ENCODE results near the gene PLAU.

PLAU gene

GRCh38 chr10:73901261-73901660 lies 9.7 kb upstream of the PLAU start:
- Mint-ChIP-seq H3K27me3 (peaks cover 8% of the 10 kb centered on the region), H3K4me3 (no peak overlapping the region), H3K36me3 (no peaks in the 10 kb centered on the region), H3K27ac (no peak overlapping the region), H3K4me1 (no peaks in the 10 kb centered on the region), H3K9me3 (no peaks in the 10 kb centered on the region)
- no peak for ATAC-seq

- H3K36me3 Mint-ChIP-seq: no peaks in the 10 kb centered on the region
Measured at GRCh38 chr10:73902351-73902750, 8.6 kb upstream of the PLAU start.

GRCh38 chr10:73905256-73906020 lies 5.5 kb upstream of the PLAU start:
- H3K27ac Mint-ChIP-seq: no peak overlapping the region
- H3K4me1 Mint-ChIP-seq: peaks cover 33% of the 10 kb centered on the region
- no peaks in the 10 kb centered on the region for H3K9me3 Mint-ChIP-seq
- peaks cover 8% of the 10 kb centered on the region for H3K27me3 Mint-ChIP-seq
- ATAC-seq: no peak
- H3K36me3 Mint-ChIP-seq: no peaks in the 10 kb centered on the region
- no peak overlapping the region for H3K4me3 Mint-ChIP-seq

More at GRCh38 chr10:73902351-73902750, 8.6 kb upstream of the PLAU start:
- no peak for ATAC-seq
- Mint-ChIP-seq H3K4me1 (peaks cover 6% of the 10 kb centered on the region), H3K9me3 (no peaks in the 10 kb centered on the region), H3K4me3 (no peak overlapping the region), H3K27me3 (peaks cover 8% of the 10 kb centered on the region), H3K27ac (peak overlapping the region; percentile 30)

- H3K36me3 Mint-ChIP-seq: no peaks in the 10 kb centered on the region
- H3K27me3 Mint-ChIP-seq: peaks cover 15% of the 10 kb centered on the region
- no peak overlapping the region for H3K27ac Mint-ChIP-seq
- H3K9me3 Mint-ChIP-seq: no peaks in the 10 kb centered on the region
- H3K4me1 Mint-ChIP-seq: peaks cover 44% of the 10 kb centered on the region
- peak; percentile 37 for ATAC-seq
- H3K4me3 Mint-ChIP-seq: no peak overlapping the region
Measured at GRCh38 chr10:73906524-73907447, 4.1 kb upstream of the PLAU start.

- Mint-ChIP-seq H3K27me3 (peaks cover 15% of the 10 kb centered on the region), H3K4me1 (peaks cover 47% of the 10 kb centered on the region), H3K9me3 (no peaks in the 10 kb centered on the region), H3K36me3 (no peaks in the 10 kb centered on the region), H3K27ac (peak overlapping the region; percentile 64), H3K4me3 (peak overlapping the region; percentile 37)
- peak; percentile 55 for ATAC-seq
Measured at GRCh38 chr10:73907841-73908517, 3.0 kb upstream of the PLAU start.

- Mint-ChIP-seq H3K27me3 (peaks cover 15% of the 10 kb centered on the region), H3K36me3 (no peaks in the 10 kb centered on the region), H3K9me3 (no peaks in the 10 kb centered on the region), H3K4me1 (peaks cover 47% of the 10 kb centered on the region), H3K27ac (peak overlapping the region; percentile 64), H3K4me3 (peak overlapping the region; percentile 39)
- ATAC-seq: peak; percentile 65
Measured at GRCh38 chr10:73908853-73909539, 1.9 kb upstream of the PLAU start.

- peaks cover 47% of the 10 kb centered on the region for H3K4me1 Mint-ChIP-seq
- H3K36me3 Mint-ChIP-seq: no peaks in the 10 kb centered on the region
- peak overlapping the region; percentile 64 for H3K27ac Mint-ChIP-seq
- no peak overlapping the region for H3K4me3 Mint-ChIP-seq
- H3K9me3 Mint-ChIP-seq: no peaks in the 10 kb centered on the region
- H3K27me3 Mint-ChIP-seq: peaks cover 15% of the 10 kb centered on the region
- ATAC-seq: no peak
Measured at GRCh38 chr10:73909540-73910115, 1.3 kb upstream of the PLAU start.

- ATAC-seq: peak; percentile 45
- peak overlapping the region; percentile 18 for H3K27ac Mint-ChIP-seq
- H3K27me3 Mint-ChIP-seq: peaks cover 11% of the 10 kb centered on the region
- H3K4me1 Mint-ChIP-seq: peaks cover 47% of the 10 kb centered on the region
- peak overlapping the region; percentile 82 for H3K4me3 Mint-ChIP-seq
- no peaks in the 10 kb centered on the region for H3K9me3 Mint-ChIP-seq
- H3K36me3 Mint-ChIP-seq: no peaks in the 10 kb centered on the region
Measured at GRCh38 chr10:73910401-73910763, 550 bp upstream of the PLAU start.

GRCh38 chr10:73911553-73912004 lies 647 bp downstream of the PLAU start:
- peak overlapping the region; percentile 57 for H3K27ac Mint-ChIP-seq
- peaks cover 48% of the 10 kb centered on the region for H3K4me1 Mint-ChIP-seq
- H3K27me3 Mint-ChIP-seq: peaks cover 7% of the 10 kb centered on the region
- ATAC-seq: no peak
- no peaks in the 10 kb centered on the region for H3K36me3 Mint-ChIP-seq
- no peaks in the 10 kb centered on the region for H3K9me3 Mint-ChIP-seq
- H3K4me3 Mint-ChIP-seq: peak overlapping the region; percentile 89

- Mint-ChIP-seq H3K4me1 (peaks cover 35% of the 10 kb centered on the region), H3K4me3 (no peak overlapping the region), H3K27ac (no peak overlapping the region), H3K9me3 (peaks cover 4% of the 10 kb centered on the region), H3K27me3 (peaks cover 7% of the 10 kb centered on the region), H3K36me3 (no peaks in the 10 kb centered on the region)
- ATAC-seq: no peak
Measured at GRCh38 chr10:73914036-73914435, 3.1 kb downstream of the PLAU start.

- Mint-ChIP-seq H3K27ac (no peak overlapping the region), H3K9me3 (peaks cover 4% of the 10 kb centered on the region), H3K27me3 (peaks cover 7% of the 10 kb centered on the region), H3K4me3 (no peak overlapping the region), H3K4me1 (peaks cover 28% of the 10 kb centered on the region), H3K36me3 (no peaks in the 10 kb centered on the region)
- ATAC-seq: no peak
Measured at GRCh38 chr10:73915206-73915851, 4.4 kb downstream of the PLAU start.

- peaks cover 16% of the 10 kb centered on the region for H3K4me1 Mint-ChIP-seq
- H3K4me3 Mint-ChIP-seq: no peak overlapping the region
- H3K27me3 Mint-ChIP-seq: no peaks in the 10 kb centered on the region
- peaks cover 4% of the 10 kb centered on the region for H3K9me3 Mint-ChIP-seq
- H3K27ac Mint-ChIP-seq: no peak overlapping the region
- ATAC-seq: no peak
- H3K36me3 Mint-ChIP-seq: no peaks in the 10 kb centered on the region
Measured at GRCh38 chr10:73916761-73917470, 6.0 kb downstream of the PLAU start.

- Mint-ChIP-seq H3K9me3 (peaks cover 4% of the 10 kb centered on the region), H3K36me3 (no peaks in the 10 kb centered on the region), H3K4me1 (peaks cover 15% of the 10 kb centered on the region), H3K27me3 (no peaks in the 10 kb centered on the region), H3K27ac (no peak overlapping the region), H3K4me3 (no peak overlapping the region)
- no peak for ATAC-seq
Measured at GRCh38 chr10:73917566-73918305, 6.8 kb downstream of the PLAU start.

Data from stimulated activated memory B cell treated with anti-CD40 and anti-IgM and Interleukin-4, amounts not matched to agents 10 μg/mL and 1 μg/mL and 100 μg/mL, for 72 hours (primary cell).